IgD-negative memory B cell (primary cell): ENCODE measurements around the gene MEGF11. TPM values are rescaled to one million over a fixed set of nuclear protein-coding genes. Genes with fewer than 3 reads are reported as not detected.
A peak's percentile ranks its signal among the peaks of the same experiment; 100 is the strongest.

Source experiments
- H3K27ac Mint-ChIP-seq, 3 donors: one replicate each; pipeline ENCODE4 v1.8.0; 2020 to 2022; ENCODE audit warnings: mild to moderate bottlenecking in 3 of 3, mixed read lengths in 3 of 3, moderate library complexity in 1 of 3
- H3K27me3 Mint-ChIP-seq: one replicate; pipeline ENCODE4 v1.8.0; 2021; ENCODE audit warnings: mixed read lengths
- H3K36me3 Mint-ChIP-seq: one replicate; pipeline ENCODE4 v1.8.0; 2020; ENCODE audit warnings: mild to moderate bottlenecking, mixed read lengths
- H3K4me1 Mint-ChIP-seq, 3 donors: one replicate each; pipeline ENCODE4 v1.8.0; 2020 to 2022; ENCODE audit warnings: mixed read lengths in 3 of 3, mild to moderate bottlenecking in 1 of 3
- H3K4me3 Mint-ChIP-seq, 4 donors: one replicate each; pipeline ENCODE4 v1.8.0; 2020 to 2022; ENCODE audit warnings: mild to moderate bottlenecking in 4 of 4, mixed read lengths in 4 of 4, moderate library complexity in 3 of 4
- H3K9me3 Mint-ChIP-seq, 3 donors: one replicate each; pipeline ENCODE4 v1.8.0; 2020 to 2021; ENCODE audit warnings: mixed read lengths in 3 of 3, mild to moderate bottlenecking in 1 of 3
- polyA plus RNA-seq: library from polyadenylated mRNA; unstranded; fragments of 300-500 nt; fragmentation: Illumina TruSeq; gene quantifications from one replicate; pipeline ENCODE4 v1.2.3, GENCODE V29; 2021

Gene MEGF11
- polyA plus RNA-seq, 1 donor from 2014 or later, result 0.41 TPM

GRCh38 chr15:66190746-66191145 lies 62.8 kb downstream of the MEGF11 start:
- H3K36me3 Mint-ChIP-seq, result no peaks in the 10 kb centered on the region
- H3K4me1 Mint-ChIP-seq, result peaks cover 0 to 3% (median 2%) of the 10 kb centered on the region in 3 donors
- H3K27ac Mint-ChIP-seq, result no peak overlapping the region
- no peak overlapping the region for H3K4me3 Mint-ChIP-seq
- peaks cover 12% of the 10 kb centered on the region for H3K27me3 Mint-ChIP-seq
- H3K9me3 Mint-ChIP-seq, result no peaks in the 10 kb centered on the region

GRCh38 chr15:66189291-66189690 lies 64.3 kb downstream of the MEGF11 start:
- peaks cover 17% of the 10 kb centered on the region for H3K27me3 Mint-ChIP-seq
- H3K4me1 Mint-ChIP-seq, result peaks cover 0 to 3% (median 2%) of the 10 kb centered on the region in 3 donors
- H3K27ac Mint-ChIP-seq, result no peak overlapping the region
- H3K36me3 Mint-ChIP-seq, result no peaks in the 10 kb centered on the region
- no peak overlapping the region for H3K4me3 Mint-ChIP-seq
- no peaks in the 10 kb centered on the region for H3K9me3 Mint-ChIP-seq

GRCh38 chr15:66188464-66188863 lies 65.1 kb downstream of the MEGF11 start:
- no peak overlapping the region for H3K27ac Mint-ChIP-seq
- peaks cover 0 to 3% (median 2%) of the 10 kb centered on the region in 3 donors for H3K4me1 Mint-ChIP-seq
- H3K36me3 Mint-ChIP-seq, result no peaks in the 10 kb centered on the region
- H3K27me3 Mint-ChIP-seq, result peaks cover 22% of the 10 kb centered on the region
- H3K9me3 Mint-ChIP-seq, result no peaks in the 10 kb centered on the region
- H3K4me3 Mint-ChIP-seq, result no peak overlapping the region

- no peak overlapping the region for H3K4me3 Mint-ChIP-seq
- no peaks in the 10 kb centered on the region for H3K9me3 Mint-ChIP-seq
- no peaks in the 10 kb centered on the region for H3K36me3 Mint-ChIP-seq
- H3K4me1 Mint-ChIP-seq, result peaks cover 0 to 3% (median 2%) of the 10 kb centered on the region in 3 donors
- H3K27ac Mint-ChIP-seq, result no peak overlapping the region
- peaks cover 28% of the 10 kb centered on the region for H3K27me3 Mint-ChIP-seq
Observed at GRCh38 chr15:66187271-66187670, 66.3 kb downstream of the MEGF11 start.

GRCh38 chr15:66186049-66186825 lies 67.3 kb downstream of the MEGF11 start:
- Mint-ChIP-seq H3K27ac (no peak overlapping the region), H3K9me3 (no peaks in the 10 kb centered on the region), H3K27me3 (peaks cover 28% of the 10 kb centered on the region), H3K4me1 (peaks cover 0 to 2% (median 1%) of the 10 kb centered on the region in 3 donors), H3K36me3 (no peaks in the 10 kb centered on the region), H3K4me3 (no peak overlapping the region)

- H3K27me3 Mint-ChIP-seq, result peaks cover 31% of the 10 kb centered on the region
- peaks cover 0 to under 1% (median 0%) of the 10 kb centered on the region in 3 donors for H3K4me1 Mint-ChIP-seq
- no peaks in the 10 kb centered on the region for H3K9me3 Mint-ChIP-seq
- H3K4me3 Mint-ChIP-seq, result no peak overlapping the region
- no peaks in the 10 kb centered on the region for H3K36me3 Mint-ChIP-seq
- H3K27ac Mint-ChIP-seq, result peak overlapping the region in 1 of 3 donors; percentile 53
Observed at GRCh38 chr15:66184936-66185790, 68.4 kb downstream of the MEGF11 start.

- Mint-ChIP-seq H3K9me3 (no peaks in the 10 kb centered on the region), H3K27ac (no peak overlapping the region), H3K4me1 (no peaks in the 10 kb centered on the region), H3K4me3 (no peak overlapping the region), H3K27me3 (peaks cover 31% of the 10 kb centered on the region), H3K36me3 (no peaks in the 10 kb centered on the region)
Observed at GRCh38 chr15:66184492-66184891, 69.1 kb downstream of the MEGF11 start.

- Mint-ChIP-seq H3K4me1 (peaks cover 0 to 5% (median 0%) of the 10 kb centered on the region in 3 donors), H3K36me3 (no peaks in the 10 kb centered on the region), H3K9me3 (no peaks in the 10 kb centered on the region), H3K4me3 (no peak overlapping the region), H3K27me3 (peaks cover 25% of the 10 kb centered on the region), H3K27ac (no peak overlapping the region)
Observed at GRCh38 chr15:66180531-66181097, 72.9 kb downstream of the MEGF11 start.

- H3K27me3 Mint-ChIP-seq, result peaks cover 16% of the 10 kb centered on the region
- no peak overlapping the region for H3K4me3 Mint-ChIP-seq
- H3K27ac Mint-ChIP-seq, result no peak overlapping the region
- peaks cover 0 to 5% (median 5%) of the 10 kb centered on the region in 3 donors for H3K4me1 Mint-ChIP-seq
- no peaks in the 10 kb centered on the region for H3K36me3 Mint-ChIP-seq
- no peaks in the 10 kb centered on the region for H3K9me3 Mint-ChIP-seq
Observed at GRCh38 chr15:66178531-66178910, 75.0 kb downstream of the MEGF11 start.

GRCh38 chr15:66172324-66172980 lies 81.1 kb downstream of the MEGF11 start:
- peaks cover 0 to 5% (median 0%) of the 10 kb centered on the region in 3 donors for H3K4me1 Mint-ChIP-seq
- H3K36me3 Mint-ChIP-seq, result no peaks in the 10 kb centered on the region
- no peak overlapping the region for H3K27ac Mint-ChIP-seq
- H3K4me3 Mint-ChIP-seq, result peak overlapping the region in 1 of 4 donors; percentile 6
- peaks cover 6% of the 10 kb centered on the region for H3K27me3 Mint-ChIP-seq
- H3K9me3 Mint-ChIP-seq, result no peaks in the 10 kb centered on the region

- peaks cover 0 to 5% (median 0%) of the 10 kb centered on the region in 3 donors for H3K4me1 Mint-ChIP-seq
- H3K27ac Mint-ChIP-seq, result no peak overlapping the region
- H3K4me3 Mint-ChIP-seq, result no peak overlapping the region
- H3K36me3 Mint-ChIP-seq, result no peaks in the 10 kb centered on the region
- peaks cover 6% of the 10 kb centered on the region for H3K27me3 Mint-ChIP-seq
- no peaks in the 10 kb centered on the region for H3K9me3 Mint-ChIP-seq
Observed at GRCh38 chr15:66171841-66172240, 81.7 kb downstream of the MEGF11 start.

- H3K9me3 Mint-ChIP-seq, result no peaks in the 10 kb centered on the region
- H3K27ac Mint-ChIP-seq, result no peak overlapping the region
- no peak overlapping the region for H3K4me3 Mint-ChIP-seq
- no peaks in the 10 kb centered on the region for H3K36me3 Mint-ChIP-seq
- H3K4me1 Mint-ChIP-seq, result peaks cover 0 to 5% (median 0%) of the 10 kb centered on the region in 3 donors
- H3K27me3 Mint-ChIP-seq, result peaks cover 8% of the 10 kb centered on the region
Observed at GRCh38 chr15:66170716-66171115, 82.8 kb downstream of the MEGF11 start.

- H3K4me3 Mint-ChIP-seq, result no peak overlapping the region
- peaks cover 0 to 3% (median 0%) of the 10 kb centered on the region in 3 donors for H3K4me1 Mint-ChIP-seq
- no peaks in the 10 kb centered on the region for H3K9me3 Mint-ChIP-seq
- H3K27ac Mint-ChIP-seq, result no peak overlapping the region
- H3K36me3 Mint-ChIP-seq, result no peaks in the 10 kb centered on the region
- peaks cover 7% of the 10 kb centered on the region for H3K27me3 Mint-ChIP-seq
Observed at GRCh38 chr15:66170042-66170441, 83.5 kb downstream of the MEGF11 start.

- Mint-ChIP-seq H3K27me3 (peaks cover 6% of the 10 kb centered on the region), H3K9me3 (no peaks in the 10 kb centered on the region), H3K27ac (no peak overlapping the region), H3K4me3 (no peak overlapping the region), H3K36me3 (no peaks in the 10 kb centered on the region), H3K4me1 (no peaks in the 10 kb centered on the region)
Observed at GRCh38 chr15:66169625-66170024, 83.9 kb downstream of the MEGF11 start.

GRCh38 chr15:66169023-66169422 lies 84.5 kb downstream of the MEGF11 start:
- no peak overlapping the region for H3K4me3 Mint-ChIP-seq
- no peaks in the 10 kb centered on the region for H3K9me3 Mint-ChIP-seq
- no peaks in the 10 kb centered on the region for H3K36me3 Mint-ChIP-seq
- H3K27ac Mint-ChIP-seq, result no peak overlapping the region
- no peaks in the 10 kb centered on the region for H3K4me1 Mint-ChIP-seq
- peaks cover 6% of the 10 kb centered on the region for H3K27me3 Mint-ChIP-seq
